Lung (tissue), 16 donors: ENCODE data around the gene SSR1. TPM values are rescaled to one million over a fixed set of nuclear protein-coding genes. Genes with fewer than 3 reads are reported as not detected.
"Not testable (repeated sequence)": the region's sequence is repeated elsewhere in the genome, so short reads cannot be mapped to it uniquely, and the experiment has no call there.

Source experiments
- ATAC-seq: fragments of 200-7000 bp; cut with Tn5 transposase; one replicate; pipeline ENCODE4 v1.9.1; 2020; ENCODE audit warnings: moderate number of reproducible peaks; ENCODE audit not compliant: insufficient read depth, low FRiP score
- DNase-seq, 3 donors: peaks; one replicate each; pipeline ENCODE4 v3.0.0-alpha.2; 2013 to 2017
- H3K27ac ChIP-seq, 2 donors: one replicate each; pipeline ENCODE4 v1.5.1; 2013; ENCODE audit warnings: mild to moderate bottlenecking in 2 of 2, moderate library complexity in 2 of 2, control low read depth in 1 of 2, inconsistent platforms in 1 of 2, low read depth in 1 of 2, low read length in 1 of 2
- H3K27me3 ChIP-seq, 3 donors: one replicate each; pipeline ENCODE4 v1.5.1; 2013; ENCODE audit warnings: low read length in 2 of 3; ENCODE audit not compliant: control insufficient read depth in 3 of 3, insufficient read depth in 3 of 3
- H3K36me3 ChIP-seq, 4 donors: one replicate each; pipeline ENCODE4 v1.5.1; 2013; ENCODE audit warnings: low read length in 4 of 4, mild to moderate bottlenecking in 1 of 4, moderate library complexity in 1 of 4; ENCODE audit not compliant: control insufficient read depth in 4 of 4, insufficient read depth in 4 of 4
- H3K4me1 ChIP-seq, 5 donors: one replicate each; pipeline ENCODE4 v1.5.1; 2013; ENCODE audit warnings: low read length in 5 of 5, mild to moderate bottlenecking in 2 of 5, moderate library complexity in 1 of 5; ENCODE audit not compliant: control insufficient read depth in 5 of 5, insufficient read depth in 5 of 5
- H3K4me3 ChIP-seq: one replicate; pipeline ENCODE4 v1.5.1; 2013; ENCODE audit warnings: mild to moderate bottlenecking, control low read depth, moderate library complexity
- H3K9ac ChIP-seq, 2 donors: one replicate each; pipeline ENCODE4 v1.5.1; 2013; ENCODE audit warnings: low read length in 2 of 2, control low read depth in 1 of 2; ENCODE audit not compliant: insufficient read depth in 1 of 2
- H3K9me3 ChIP-seq, 4 donors: one replicate each; pipeline ENCODE4 v1.5.1; 2013; ENCODE audit warnings: low read length in 3 of 4, mild to moderate bottlenecking in 1 of 4, moderate library complexity in 1 of 4; ENCODE audit not compliant: control insufficient read depth in 4 of 4, insufficient read depth in 3 of 4
- CTCF ChIP-seq: IDR thresholded peaks from 2 replicates; pipeline ENCODE4 v1.5.1; 2012; ENCODE audit warnings: mild to moderate bottlenecking; ENCODE audit errors: control extremely low read depth, extremely low read depth
- WGBS, 2 donors: extraction: QIAGEN DNeasy Blood & Tissue Kit; methylation state at CpG; one replicate each; pipeline ENCODE4 v1.1.7; 2013; 5-methylcytosine and 5-hydroxymethylcytosine counted together
- long read RNA-seq, 5 donors: transcript quantifications; one replicate each; lab custom pipeline, GENCODE V29; 2026
- polyA plus RNA-seq, 2 donors: library from polyadenylated mRNA; stranded (reverse); fragments of 200-250 nt; gene quantifications; one replicate each; pipeline ENCODE4 v1.2.1, GENCODE V29; 2013
- total RNA-seq, 2 donors: library from RNA; depleted of rRNA in 1 of 2; stranded (reverse); fragments of >200 nt in 1 of 2; gene quantifications; one replicate each; pipeline ENCODE4 v1.2.1, GENCODE V29; 2014 to 2021
- donor health status: control.
- donor health status: control.
- donor health status: Bipolar disorder and iron deficiency.
- donor health status: healthy.
- donor health status: DM: yes; HTN: yes; CAD: no.

SSR1 gene
- total RNA-seq (100 to 1,000 TPM in 1 of 2 donors, 10 to 100 TPM in 1; 91.2 to 150 TPM), polyA plus RNA-seq (10 to 100 TPM; 22.4 to 88.9 TPM)
- long read RNA-seq, donor 1, full-length matches to known transcripts: 36 of 42 reads
- long read RNA-seq, donor 1, partial matches to known transcripts: 6 of 42 reads
- long read RNA-seq, donor 1, other reads (novel, unspliced or antisense): 0 of 42 reads
- long read RNA-seq, donor 2, full-length matches to known transcripts: 7 of 13 reads
- long read RNA-seq, donor 2, partial matches to known transcripts: 6 of 13 reads
- long read RNA-seq, donor 2, other reads (novel, unspliced or antisense): 0 of 13 reads
- long read RNA-seq, donor 3, full-length matches to known transcripts: 19 of 19 reads
- long read RNA-seq, donor 3, partial matches to known transcripts: 0 of 19 reads
- long read RNA-seq, donor 3, other reads (novel, unspliced or antisense): 0 of 19 reads
- long read RNA-seq, donor 4, full-length matches to known transcripts: 9 of 14 reads
- long read RNA-seq, donor 4, partial matches to known transcripts: 5 of 14 reads
- long read RNA-seq, donor 4, other reads (novel, unspliced or antisense): 0 of 14 reads
- long read RNA-seq, donor 5, full-length matches to known transcripts: 25 of 30 reads
- long read RNA-seq, donor 5, partial matches to known transcripts: 0 of 30 reads
- long read RNA-seq, donor 5, other reads (novel, unspliced or antisense): 5 of 30 reads

GRCh38 chr6:7312616-7313504 is at the start of gene SSR1:
TSS of gene SSR1 (minus strand) at chr6:7313199. CDS start at chr6:7313120, 79 bp downstream.
- Histone ChIP-seq H3K4me3 (peak within 1 kb of the TSS; percentile 94), H3K27ac (peak within 1 kb of the TSS; percentile 92 to 93), H3K27me3 (no peaks in the 10 kb centered on the region), H3K9me3 (no peaks in the 10 kb centered on the region), H3K36me3 (peaks cover 4 to 18% (median 8%) of the 10 kb centered on the region in 4 donors), H3K4me1 (peaks cover 0 to 19% (median 6%) of the 10 kb centered on the region in 5 donors), H3K9ac (peak within 1 kb of the TSS; percentile 94 to 95)
- WGBS, 2 donors: 0 to 1% methylated on average over 81 to 83 of the region's 83 CpGs
- peak; percentile 100 for ATAC-seq
- peak; percentile 98 to 99 (median 98) for DNase-seq
- no peak for TF ChIP-seq CTCF

DNA sequence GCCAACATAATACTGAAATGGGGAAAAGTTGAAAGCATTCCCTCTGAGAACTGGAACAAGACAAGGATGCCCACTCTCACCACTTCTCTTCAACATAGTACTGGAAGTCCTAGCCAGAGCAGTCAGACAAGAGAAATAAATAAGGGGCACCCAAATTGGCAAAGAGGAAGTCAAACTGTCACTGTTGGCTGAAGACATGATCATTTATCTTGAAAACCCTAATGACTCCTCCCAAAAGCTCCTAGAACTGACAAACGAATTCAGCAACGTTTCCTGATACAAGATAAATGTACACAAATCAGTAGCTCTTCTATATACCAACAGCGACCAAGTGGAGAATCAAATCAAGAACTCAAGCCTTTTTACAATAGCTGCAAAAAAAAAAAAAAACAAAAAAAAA is 38.9 kb upstream of the SSR1 start:
- H3K4me3 ChIP-seq, ATAC-seq, H3K27me3 ChIP-seq, H3K9ac ChIP-seq, H3K4me1 ChIP-seq, DNase-seq, H3K9me3 ChIP-seq, H3K36me3 ChIP-seq, H3K27ac ChIP-seq: not testable (repeated sequence)
- WGBS, 2 donors: 58 to 74% methylated on average over 3 of the region's 3 CpGs

DNA sequence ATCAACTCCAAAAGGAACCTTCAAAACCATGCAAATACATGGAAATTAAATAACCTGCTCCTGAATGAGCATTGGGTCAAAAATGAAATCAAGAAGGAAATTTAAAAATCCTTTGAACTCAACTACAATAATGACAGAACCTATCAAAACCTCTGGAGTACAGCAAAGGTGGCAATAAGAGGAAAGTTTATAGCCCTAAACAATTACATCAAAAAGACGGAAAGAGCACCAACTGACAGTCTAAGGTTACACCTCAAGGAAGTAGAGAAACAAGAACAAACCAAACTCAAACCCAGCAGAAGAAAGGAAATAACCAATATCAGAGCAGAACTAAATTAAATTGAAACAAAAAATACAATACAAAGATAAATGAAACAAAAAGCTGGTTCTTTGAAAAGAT is 37.6 kb upstream of the SSR1 start:
- not testable (repeated sequence) for H3K27me3 ChIP-seq, H3K9me3 ChIP-seq, H3K9ac ChIP-seq, H3K36me3 ChIP-seq, H3K27ac ChIP-seq, DNase-seq, H3K4me3 ChIP-seq, ATAC-seq, H3K4me1 ChIP-seq
- WGBS, 2 donors: 73 to 84% methylated on average over 1 of the region's 1 CpG

DNA sequence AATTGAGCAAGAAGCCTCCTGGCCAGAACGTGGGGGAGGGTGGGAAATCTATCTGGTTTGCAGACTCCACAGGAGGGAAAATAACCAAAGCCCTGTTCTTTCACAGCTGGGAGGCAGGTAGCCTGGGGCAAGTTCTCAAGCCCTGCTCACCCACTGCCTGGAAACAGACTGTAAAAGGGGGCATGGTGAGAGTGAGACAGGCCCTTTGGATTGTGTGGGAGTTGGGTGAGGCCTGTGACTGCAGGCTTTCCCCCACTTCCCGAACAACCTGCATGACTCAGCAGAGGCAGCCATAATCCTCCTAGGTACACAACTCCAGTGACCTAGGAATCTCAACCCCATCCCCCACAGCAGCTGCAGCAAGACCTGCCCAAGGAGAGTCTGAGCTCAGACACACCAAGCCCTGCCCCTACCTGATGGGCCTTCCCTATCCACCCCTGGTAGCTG is 34.6 kb upstream of the SSR1 start:
- not testable (repeated sequence) for ATAC-seq, H3K9ac ChIP-seq, H3K4me1 ChIP-seq, DNase-seq, H3K27me3 ChIP-seq, H3K36me3 ChIP-seq, H3K4me3 ChIP-seq, H3K9me3 ChIP-seq, H3K27ac ChIP-seq
- WGBS, 2 donors: 61 to 62% methylated on average over 2 of the region's 2 CpGs

GRCh38 chr6:7344773-7345450 is 31.9 kb upstream of the SSR1 start:
- H3K27me3 ChIP-seq, H3K36me3 ChIP-seq, DNase-seq, H3K9ac ChIP-seq, ATAC-seq, H3K4me1 ChIP-seq, H3K4me3 ChIP-seq, H3K9me3 ChIP-seq, H3K27ac ChIP-seq: not testable (repeated sequence)
- WGBS, 2 donors: 79 to 87% methylated on average over 10 of the region's 10 CpGs
